Endothelial cell of umbilical vein (primary cell): Measurements from ENCODE around the gene ZNF304. TPM values are rescaled to one million over a fixed set of nuclear protein-coding genes. Genes with fewer than 3 reads are reported as not detected.

Experiments used
- BruUV-seq: library from RNA; stranded (reverse); fragments of 400-500 nt; replicated peaks from 2 replicates; lab custom pipeline; 2021; lab: Mats Ljungman, UMichigan
- CTCF ChIA-PET: fragments of 300-600, 350-600 bp; sonication (Branson Sonifier 250); formaldehyde crosslinking; loops from one replicate; lab custom pipeline; 2021; ENCODE audit warnings: antibody characterized with exemption, inconsistent platforms; lab: Charles Lee
- POLR2A ChIA-PET: fragments of 300-600, 350-600 bp; sonication (Branson Sonifier 250); formaldehyde crosslinking; loops from one replicate; lab custom pipeline; 2021; ENCODE audit warnings: antibody characterized with exemption, inconsistent platforms; lab: Charles Lee
- DNase-seq: peaks from one replicate; pipeline ENCODE4 v3.0.0-alpha.2; 2011; ENCODE audit warnings: low read depth, low spot score
- FAIRE-seq: peaks from 2 replicates; lab custom pipeline; 2011; peaks lifted over from hg19 to GRCh38; lab: Jason Lieb, UNC
- H2AFZ ChIP-seq: 2 replicates; pipeline ENCODE4 v1.6.0; 2012; ENCODE audit warnings: low read depth, low read length, control low read depth, inconsistent platforms
- H3K27ac ChIP-seq: 2 replicates; pipeline ENCODE4 v1.5.1; 2011; ENCODE audit warnings: low read depth, mild to moderate bottlenecking, control low read depth, low read length, moderate library complexity; ENCODE audit not compliant: insufficient read depth
- H3K27me3 ChIP-seq, 2 experiments: 2 replicates each; pipeline versions ENCODE4 v1.6.0 to v1.6.1; 2011; ENCODE audit warnings: low read length in 2 of 2, mixed read lengths in 1 of 2; ENCODE audit not compliant: control insufficient read depth in 2 of 2, insufficient read depth in 2 of 2
- H3K36me3 ChIP-seq, 2 experiments: 2 replicates in 1 of 2; 3 replicates in 1 of 2; pipeline ENCODE4 v1.5.1; 2011; ENCODE audit warnings: low read length in 2 of 2, mild to moderate bottlenecking in 1 of 2, moderate library complexity in 1 of 2; ENCODE audit not compliant: control insufficient read depth in 2 of 2, insufficient read depth in 2 of 2; ENCODE audit errors: extremely low read depth in 1 of 2
- H3K4me1 ChIP-seq: 3 replicates; pipeline ENCODE4 v1.5.1; 2011; ENCODE audit warnings: mild to moderate bottlenecking, low read length; ENCODE audit not compliant: control insufficient read depth, insufficient read depth; ENCODE audit errors: extremely low read depth
- H3K4me2 ChIP-seq: 2 replicates; pipeline ENCODE4 v1.6.1; 2011; ENCODE audit warnings: low read length, control low read depth, mixed read lengths; ENCODE audit not compliant: insufficient read depth
- H3K4me3 ChIP-seq, 3 experiments: fragments of 200-600 bp in 1 of 3; sonication (generic), shearing (Covaris generic) in 1 of 3; replicated peaks in 1 of 3; 2 replicates each; pipeline ENCODE4 v1.5.1; 2011 to 2016; ENCODE audit warnings: control low read depth in 3 of 3, low read length in 3 of 3, mild to moderate bottlenecking in 2 of 3, inconsistent platforms in 1 of 3, low read depth in 1 of 3, moderate library complexity in 1 of 3; ENCODE audit not compliant: insufficient read depth in 1 of 3
- H3K79me2 ChIP-seq: 2 replicates; pipeline ENCODE4 v1.6.0; 2012; ENCODE audit warnings: low read length, inconsistent platforms; ENCODE audit not compliant: control insufficient read depth, insufficient read depth
- H3K9ac ChIP-seq: replicated peaks from 2 replicates; pipeline ENCODE3; 2011; ENCODE audit warnings: low read length, control low read depth; ENCODE audit not compliant: insufficient read depth; ENCODE audit errors: extremely low read depth
- H3K9me1 ChIP-seq: replicated peaks from 3 replicates; pipeline ENCODE4 v1.6.0; 2011; ENCODE audit warnings: mild to moderate bottlenecking, low read length; ENCODE audit not compliant: control insufficient read depth, insufficient read depth; ENCODE audit errors: extremely low read depth
- H3K9me3 ChIP-seq: replicated peaks from 2 replicates; pipeline ENCODE4 v1.5.1; 2012; ENCODE audit warnings: low read length, inconsistent platforms; ENCODE audit not compliant: control insufficient read depth, insufficient read depth
- H4K20me1 ChIP-seq: replicated peaks from 2 replicates; pipeline ENCODE3; 2011; ENCODE audit warnings: mild to moderate bottlenecking, low read length; ENCODE audit not compliant: control insufficient read depth, insufficient read depth; ENCODE audit errors: extremely low read depth
- CTCF ChIP-seq, 2 donors: IDR thresholded peaks; 1 replicate in 1 of 2; 2 replicates in 1 of 2; pipeline ENCODE4 v1.5.1; 2011; ENCODE audit warnings: low read length in 2 of 2, mild to moderate bottlenecking in 2 of 2, moderate library complexity in 2 of 2, control low read depth in 1 of 2, inconsistent platforms in 1 of 2, low read depth in 1 of 2; ENCODE audit not compliant: insufficient read depth in 1 of 2; ENCODE audit errors: extremely low read depth in 1 of 2
- EZH2 ChIP-seq: IDR thresholded peaks from 2 replicates; pipeline ENCODE4 v1.6.1; 2012; ENCODE audit warnings: borderline replicate concordance, low read depth, mild to moderate bottlenecking, moderate library complexity, low read length, inconsistent platforms; ENCODE audit not compliant: severe bottlenecking
- FOS ChIP-seq: IDR thresholded peaks from 2 replicates; pipeline ENCODE4 v1.6.1; 2011; ENCODE audit warnings: mild to moderate bottlenecking, low read length, moderate library complexity, borderline replicate concordance; ENCODE audit not compliant: insufficient read depth
- GATA2 ChIP-seq: IDR thresholded peaks from 2 replicates; pipeline ENCODE4 v1.7.0; 2011; ENCODE audit warnings: low read depth, mild to moderate bottlenecking, moderate library complexity, mixed read lengths, low read length; ENCODE audit not compliant: insufficient read length, insufficient read depth
- JUN ChIP-seq: IDR thresholded peaks from 2 replicates; pipeline ENCODE4 v1.6.1; 2011; ENCODE audit warnings: borderline replicate concordance, low read depth; ENCODE audit not compliant: insufficient read length, insufficient read depth
- MAX ChIP-seq: IDR thresholded peaks from 2 replicates; pipeline ENCODE4 v1.6.1; 2011; ENCODE audit not compliant: insufficient read depth, insufficient read length
- MYC ChIP-seq: IDR thresholded peaks from one replicate; pipeline ENCODE4 v1.6.1; 2011; ENCODE audit warnings: mild to moderate bottlenecking, low read depth, low read length
- POLR2A ChIP-seq: IDR thresholded peaks from 2 replicates; pipeline ENCODE4 v1.6.1; 2012; ENCODE audit warnings: low read depth, mild to moderate bottlenecking, control low read depth, low read length
- POLR2AphosphoS5 ChIP-seq: IDR thresholded peaks from 2 replicates; pipeline ENCODE4 v1.6.1; 2012; ENCODE audit warnings: low read depth, mild to moderate bottlenecking, control low read depth, low read length, moderate library complexity; ENCODE audit not compliant: insufficient read depth
- dilution Hi-C: fragments of 300-500 bp; cut with MboI; formaldehyde crosslinking; loops from one replicate; pipeline ENCODE4 v1.15.0; 2019; ENCODE audit warnings: low sequenced_read_pairs; ENCODE audit not compliant: extremely low pct_ligation_motif_present
- intact Hi-C: fragments of 100-400 bp; cut with micrococcal nuclease; formaldehyde crosslinking; loops from one replicate; pipeline ENCODE4 v1.10.0; 2022
- polyA plus RNA-seq, 4 experiments: library from polyadenylated mRNA; depleted of rRNA in 3 of 4; stranded (reverse) in 3 of 4; unstranded in 1 of 4; fragments of >200 nt; gene quantifications; 2 replicates each; pipeline versions ENCODE4 v1.2.1 to v1.2.3, GENCODE V29; 2011 to 2012; ENCODE audit warnings: missing spikeins in 1 of 4
- total RNA-seq: library from RNA; stranded (reverse); gene quantifications from 2 replicates; pipeline ENCODE4 v1.2.3, GENCODE V29; 2021

Gene ZNF304
- total and polyA plus RNA-seq, 2 donors (not counting 3 experiments of a cell fraction or from before 2014, with no cell fraction given): 2.5 to 5.3 TPM

GRCh38 chr19:57376151-57376550 lies 25.1 kb downstream of the ZNF304 start:
- dilution Hi-C loops: no loop called here
- Histone ChIP-seq H3K9ac (no peak overlapping the region), H3K9me1 (no peaks in the 10 kb centered on the region), H2AFZ (no peak overlapping the region), H3K36me3 (peaks cover 0 to 18% of the 10 kb centered on the region in 2 experiments), H3K27me3 (no peaks in the 10 kb centered on the region), H3K27ac (no peak overlapping the region), H3K9me3 (peaks cover 13% of the 10 kb centered on the region), H3K4me1 (no peaks in the 10 kb centered on the region), H3K4me2 (no peak overlapping the region), H4K20me1 (no peaks in the 10 kb centered on the region), H3K4me3 (no peak overlapping the region), H3K79me2 (no peaks in the 10 kb centered on the region)
- FAIRE-seq: no peak
- TF ChIP-seq EZH2 (no peak), POLR2A (no peak), POLR2AphosphoS5 (no peak), FOS (no peak), GATA2 (no peak), JUN (no peak), CTCF (IDR thresholded peaks at IDR 0.05; ENCODE audit: extremely low read depth in 1 of 2, insufficient read depth in 1 of 2, low read depth in 1 of 2, low read length in 2 of 2) (no peak), MYC (no peak), MAX (no peak)
- intact Hi-C loops: no loop called here
- POLR2A ChIA-PET: no interaction called here
- no peak for DNase-seq
- CTCF ChIA-PET: no interaction called here
- no TSS peak for BruUV-seq
